Measurements from ENCODE around the gene ZNF83.

ZNF83 gene

GRCh38 chr19:52567921-52568320 is 70.2 kb downstream of the ZNF83 start:
- no peaks in the 10 kb centered on the region for H3F3A ChIP-seq (ENCODE audit: insufficient read depth, low read length)
- no peaks in the 10 kb centered on the region for H4K20me1 ChIP-seq (ENCODE audit: insufficient read depth, low read length)
- H3K9ac ChIP-seq (ENCODE audit: low read length) = no peak overlapping the region
- H3K27me3 ChIP-seq (ENCODE audit: insufficient read depth, low read length) = no peaks in the 10 kb centered on the region
- H3K4me2 ChIP-seq (ENCODE audit: low read length) = no peak overlapping the region
- H3K9me2 ChIP-seq (ENCODE audit: low read depth, low read length) = no peaks in the 10 kb centered on the region
- no peak for TF ChIP-seq CTCF (IDR thresholded peaks at IDR 0.05; ENCODE audit: low read length)
- TF ChIP-seq EZH2 (IDR thresholded peaks at IDR 0.05; ENCODE audit: borderline replicate concordance, low read length) = no peak
- H3K27ac ChIP-seq (ENCODE audit: low read depth, low read length, poor library complexity, severe bottlenecking) = no peak overlapping the region
- no peak overlapping the region for H3K4me3 ChIP-seq (ENCODE audit: low read depth, low read length, poor library complexity, severe bottlenecking)
- no peak overlapping the region for H2AFZ ChIP-seq (ENCODE audit: low read length)
- H3K9me3 ChIP-seq (ENCODE audit: low read length) = peaks cover 11% of the 10 kb centered on the region
- peaks cover 5% of the 10 kb centered on the region for H3K4me1 ChIP-seq (ENCODE audit: insufficient read depth, low read length, severe bottlenecking)
- H3K36me3 ChIP-seq (ENCODE audit: insufficient read depth, low read length) = peaks cover 18% of the 10 kb centered on the region; the same call in 1 of the 2 replicates
- H3K79me2 ChIP-seq (ENCODE audit: insufficient read depth, low read length) = no peaks in the 10 kb centered on the region

GRCh38 chr19:52566588-52566987 is 71.6 kb downstream of the ZNF83 start:
- Histone ChIP-seq H3K27ac (ENCODE audit: low read depth, low read length, poor library complexity, severe bottlenecking) (no peak overlapping the region), H3K4me1 (ENCODE audit: insufficient read depth, low read length, severe bottlenecking) (peaks cover 5% of the 10 kb centered on the region), H3K36me3 (ENCODE audit: insufficient read depth, low read length) (peaks cover 20% of the 10 kb centered on the region; the same call in 1 of the 2 replicates), H3F3A (ENCODE audit: insufficient read depth, low read length) (no peaks in the 10 kb centered on the region), H3K9me2 (ENCODE audit: low read depth, low read length) (no peaks in the 10 kb centered on the region), H2AFZ (ENCODE audit: low read length) (no peak overlapping the region), H4K20me1 (ENCODE audit: insufficient read depth, low read length) (no peaks in the 10 kb centered on the region), H3K4me2 (ENCODE audit: low read length) (no peak overlapping the region), H3K9me3 (ENCODE audit: low read length) (peaks cover 11% of the 10 kb centered on the region), H3K4me3 (ENCODE audit: low read depth, low read length, poor library complexity, severe bottlenecking) (no peak overlapping the region), H3K27me3 (ENCODE audit: insufficient read depth, low read length) (no peaks in the 10 kb centered on the region), H3K79me2 (ENCODE audit: insufficient read depth, low read length) (no peaks in the 10 kb centered on the region), H3K9ac (ENCODE audit: low read length) (no peak overlapping the region)
- TF ChIP-seq EZH2 (IDR thresholded peaks at IDR 0.05; ENCODE audit: borderline replicate concordance, low read length) (no peak), CTCF (IDR thresholded peaks at IDR 0.05; ENCODE audit: low read length) (no peak)

- H3K4me2 ChIP-seq (ENCODE audit: low read length) = no peak overlapping the region
- H3K9me3 ChIP-seq (ENCODE audit: low read length) = peaks cover 11% of the 10 kb centered on the region
- no peaks in the 10 kb centered on the region for H3K79me2 ChIP-seq (ENCODE audit: insufficient read depth, low read length)
- no peaks in the 10 kb centered on the region for H3F3A ChIP-seq (ENCODE audit: insufficient read depth, low read length)
- no peaks in the 10 kb centered on the region for H4K20me1 ChIP-seq (ENCODE audit: insufficient read depth, low read length)
- H3K4me1 ChIP-seq (ENCODE audit: insufficient read depth, low read length, severe bottlenecking) = peaks cover 5% of the 10 kb centered on the region
- H3K9ac ChIP-seq (ENCODE audit: low read length) = no peak overlapping the region
- no peak overlapping the region for H3K4me3 ChIP-seq (ENCODE audit: low read depth, low read length, poor library complexity, severe bottlenecking)
- peaks cover 24% of the 10 kb centered on the region; the same call in 1 of the 2 replicates for H3K36me3 ChIP-seq (ENCODE audit: insufficient read depth, low read length)
- no peaks in the 10 kb centered on the region for H3K9me2 ChIP-seq (ENCODE audit: low read depth, low read length)
- H3K27me3 ChIP-seq (ENCODE audit: insufficient read depth, low read length) = no peaks in the 10 kb centered on the region
- no peak overlapping the region for H3K27ac ChIP-seq (ENCODE audit: low read depth, low read length, poor library complexity, severe bottlenecking)
- no peak for TF ChIP-seq CTCF (IDR thresholded peaks at IDR 0.05; ENCODE audit: low read length)
- TF ChIP-seq EZH2 (IDR thresholded peaks at IDR 0.05; ENCODE audit: borderline replicate concordance, low read length) = no peak
- H2AFZ ChIP-seq (ENCODE audit: low read length) = no peak overlapping the region
Observed at GRCh38 chr19:52566121-52566520, 72.0 kb downstream of the ZNF83 start.
